GM12801 (cell line): ENCODE data around the gene CREG2.

Experiments
- TF ChIP-seq, protein P1 (sequence below): IDR thresholded peaks from one replicate; pipeline ENCODE4 v1.5.1; 2011; ENCODE audit warnings: control low read depth; ENCODE audit not compliant: insufficient read length; ENCODE audit errors: extremely low read depth

Gene CREG2

DNA sequence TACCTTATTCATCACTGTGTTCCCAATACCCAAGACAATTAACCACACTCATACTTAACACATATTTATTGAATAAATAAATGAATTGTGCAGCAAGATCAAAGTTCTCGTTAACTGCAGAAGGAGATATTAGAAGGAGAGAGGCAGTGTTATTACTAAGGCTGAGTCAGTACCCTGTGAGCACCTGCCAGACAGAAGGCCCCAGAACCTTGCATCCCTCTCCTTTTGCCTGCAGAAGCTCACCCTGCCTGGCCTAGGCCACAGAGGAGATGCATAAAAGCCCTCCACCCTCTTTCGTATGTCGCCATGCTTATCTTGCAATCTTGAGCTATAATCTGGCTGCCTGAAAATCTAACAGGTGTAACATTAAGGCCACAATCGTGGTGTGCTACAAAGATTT, 58.3 kb downstream of the CREG2 start:
- TF ChIP-seq, protein P1, sequence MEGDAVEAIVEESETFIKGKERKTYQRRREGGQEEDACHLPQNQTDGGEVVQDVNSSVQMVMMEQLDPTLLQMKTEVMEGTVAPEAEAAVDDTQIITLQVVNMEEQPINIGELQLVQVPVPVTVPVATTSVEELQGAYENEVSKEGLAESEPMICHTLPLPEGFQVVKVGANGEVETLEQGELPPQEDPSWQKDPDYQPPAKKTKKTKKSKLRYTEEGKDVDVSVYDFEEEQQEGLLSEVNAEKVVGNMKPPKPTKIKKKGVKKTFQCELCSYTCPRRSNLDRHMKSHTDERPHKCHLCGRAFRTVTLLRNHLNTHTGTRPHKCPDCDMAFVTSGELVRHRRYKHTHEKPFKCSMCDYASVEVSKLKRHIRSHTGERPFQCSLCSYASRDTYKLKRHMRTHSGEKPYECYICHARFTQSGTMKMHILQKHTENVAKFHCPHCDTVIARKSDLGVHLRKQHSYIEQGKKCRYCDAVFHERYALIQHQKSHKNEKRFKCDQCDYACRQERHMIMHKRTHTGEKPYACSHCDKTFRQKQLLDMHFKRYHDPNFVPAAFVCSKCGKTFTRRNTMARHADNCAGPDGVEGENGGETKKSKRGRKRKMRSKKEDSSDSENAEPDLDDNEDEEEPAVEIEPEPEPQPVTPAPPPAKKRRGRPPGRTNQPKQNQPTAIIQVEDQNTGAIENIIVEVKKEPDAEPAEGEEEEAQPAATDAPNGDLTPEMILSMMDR, result no peak

DNA sequence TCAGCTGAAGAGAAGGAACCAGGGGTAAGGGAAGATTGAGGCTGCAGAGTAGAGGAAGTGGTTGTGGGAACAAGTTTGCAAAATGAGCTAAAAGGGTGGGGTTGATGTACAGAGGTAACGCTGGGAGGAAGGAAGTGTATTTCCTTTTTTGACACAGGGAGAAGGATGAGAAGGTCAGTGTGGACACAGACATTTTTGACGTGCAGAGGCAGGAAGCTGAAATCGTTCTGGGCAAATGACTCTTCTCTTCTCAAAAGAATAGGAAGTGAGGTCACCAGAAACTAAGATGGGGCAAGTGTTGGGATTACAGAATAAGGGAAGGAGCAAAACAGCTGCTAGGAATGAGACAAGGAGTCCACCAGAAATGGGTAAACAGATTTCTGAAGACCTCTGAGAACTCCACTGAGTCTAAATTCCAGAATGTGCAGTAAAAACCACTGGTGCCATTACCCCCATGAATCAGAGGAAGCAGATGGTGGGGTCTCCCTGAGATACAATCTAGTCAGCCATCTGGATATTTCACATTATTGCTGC, 58.8 kb downstream of the CREG2 start:
- TF ChIP-seq, protein P1, result no peak

DNA sequence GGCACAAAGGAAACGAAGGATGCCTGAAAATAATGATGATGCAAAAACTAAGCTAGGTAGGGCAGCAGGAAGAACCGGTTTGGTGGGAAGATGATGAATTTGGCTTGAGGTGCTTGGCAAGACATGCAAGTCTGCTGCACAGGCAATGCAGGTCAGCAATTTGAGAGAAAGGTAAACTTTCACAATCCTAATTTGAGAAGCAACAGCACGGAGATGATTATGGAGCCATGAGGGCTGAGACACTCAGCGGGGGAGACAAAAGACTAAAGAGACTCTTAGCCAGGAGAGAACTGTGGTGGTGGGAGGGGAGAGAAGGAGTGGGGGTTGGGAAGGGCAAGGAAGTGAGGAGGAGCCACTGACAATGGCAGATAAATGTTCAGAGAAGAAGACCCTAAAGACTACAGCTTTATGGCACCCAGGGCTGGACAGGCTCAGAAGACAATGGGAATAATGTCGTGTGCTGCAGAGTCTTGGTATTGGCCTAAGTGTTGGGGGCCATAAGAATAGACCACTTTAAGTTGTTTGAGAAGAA, 59.4 kb downstream of the CREG2 start:
- TF ChIP-seq, protein P1, result no peak

DNA sequence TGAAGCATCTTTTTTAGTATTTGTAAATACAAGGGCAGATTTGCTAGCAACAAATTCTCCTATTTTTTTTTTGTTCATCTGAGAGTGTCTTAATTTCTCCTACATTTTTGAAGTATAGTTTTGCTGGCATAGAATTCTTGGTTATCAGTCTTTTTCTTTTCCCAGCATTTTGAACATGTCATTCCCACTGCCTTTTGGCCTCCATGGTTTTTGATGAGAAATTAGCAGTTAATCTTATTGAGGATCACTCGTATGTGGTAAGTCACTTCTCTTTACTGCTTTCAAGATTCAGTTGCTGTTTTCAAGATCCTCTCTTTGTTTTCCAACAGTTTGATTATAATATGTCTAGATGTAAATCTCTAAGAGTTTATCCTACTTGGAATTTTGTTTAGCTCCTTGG, 61.9 kb downstream of the CREG2 start:
- TF ChIP-seq, protein P1, result no peak

DNA sequence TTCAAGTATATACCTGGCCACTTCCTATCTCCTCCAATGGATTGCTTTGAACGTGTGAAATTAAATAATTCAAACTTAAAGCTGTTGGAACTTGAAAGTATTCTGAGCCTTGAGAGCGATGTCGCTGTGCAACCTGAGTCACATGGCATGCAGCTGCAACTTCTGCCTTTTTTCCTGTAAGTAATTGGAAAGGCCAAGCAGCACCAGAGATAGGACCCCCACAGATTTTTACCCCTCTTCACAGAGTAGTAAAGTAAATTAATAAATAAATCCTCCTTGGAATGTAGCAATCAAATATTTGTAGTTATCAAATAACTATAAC, 75.6 kb downstream of the CREG2 start:
- TF ChIP-seq, protein P1, result no peak

DNA sequence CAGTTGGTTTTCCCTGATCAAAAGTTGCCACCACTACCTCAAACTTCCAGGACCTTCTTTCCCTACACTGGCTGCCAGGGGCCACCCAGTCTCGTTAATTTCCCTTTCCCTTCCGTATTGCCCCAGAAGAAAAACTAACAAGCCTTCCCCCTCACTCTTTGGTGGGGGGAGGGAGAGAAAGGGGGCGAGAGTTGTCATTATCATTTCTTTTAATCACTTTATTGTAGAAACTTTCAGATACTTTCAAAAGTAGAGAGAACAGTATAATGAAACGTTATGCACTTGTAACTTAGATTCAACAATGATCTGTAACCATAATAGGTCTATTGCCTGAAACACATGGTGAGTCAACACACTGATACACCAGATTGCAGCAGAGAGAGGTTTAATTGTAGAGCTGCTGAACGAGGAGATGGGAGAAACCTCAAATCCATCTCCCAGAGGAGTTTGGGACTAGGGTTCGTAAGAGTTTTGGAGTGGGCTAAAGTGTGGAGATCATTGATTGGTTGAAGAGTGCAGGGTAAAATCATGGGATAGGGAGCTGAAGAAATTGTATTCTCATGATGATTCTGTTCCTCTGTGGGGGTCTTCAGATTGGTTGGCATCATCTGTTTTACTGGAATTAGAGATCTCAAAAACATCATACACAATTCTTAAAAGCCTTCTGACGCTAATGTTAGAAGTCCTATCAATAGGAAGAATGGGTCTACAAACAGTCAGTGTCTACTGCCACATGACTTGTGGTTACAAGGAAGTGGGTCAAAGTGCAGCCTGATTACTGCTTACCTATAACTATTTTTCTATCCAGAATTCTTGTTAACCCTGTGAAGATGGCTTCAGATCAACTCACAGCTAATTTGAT, 76.2 kb downstream of the CREG2 start:
- TF ChIP-seq, protein P1, result no peak

DNA sequence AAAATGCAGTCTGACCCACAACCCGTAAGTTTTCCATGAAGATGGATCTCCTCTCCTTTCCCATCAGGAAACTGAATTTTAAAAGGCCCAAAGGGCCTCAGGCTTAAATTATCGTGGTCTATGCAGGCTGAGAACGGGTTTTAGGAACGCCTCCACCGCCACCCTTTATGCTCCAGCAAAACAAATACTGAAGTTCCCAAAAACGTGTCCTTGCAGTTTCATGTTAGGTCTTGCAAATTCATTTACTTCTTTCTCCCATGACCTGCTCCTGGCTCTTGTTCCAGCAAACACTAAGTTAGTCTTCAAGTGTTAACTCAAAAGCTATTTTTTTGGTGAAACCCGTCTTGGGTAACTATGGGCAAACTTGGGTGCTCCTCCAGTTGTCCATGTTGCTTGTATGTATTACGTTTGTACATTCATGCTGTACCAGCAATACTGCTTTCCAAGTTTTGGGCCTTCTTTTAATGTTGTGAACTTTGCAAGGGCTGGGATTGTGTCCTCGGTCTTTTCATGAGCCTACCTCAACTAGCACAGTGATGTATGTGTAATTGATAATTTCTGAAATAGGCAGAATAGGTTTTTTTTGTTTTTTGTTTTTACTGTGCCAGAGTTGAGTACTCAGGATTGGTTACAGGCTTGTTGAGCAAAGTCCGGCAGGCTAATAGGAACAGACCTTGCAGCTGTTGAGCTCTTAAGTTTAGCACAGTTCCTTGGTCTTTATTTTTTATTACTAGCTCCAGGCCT, 77.0 kb downstream of the CREG2 start:
- TF ChIP-seq, protein P1, result no peak
